WERI-Rb-1 (cell line): ENCODE data around the gene PTPRM.

Experiments used
- DNase-seq: peaks from one replicate; pipeline ENCODE4 v3.0.0-alpha.2; 2020
- H3K27ac ChIP-seq: fragments of 250-450 bp; sonication (Bioruptor Pico); 2 replicates; pipeline ENCODE4 v1.5.1; 2020; ENCODE audit warnings: mild to moderate bottlenecking, moderate library complexity
- H3K27me3 ChIP-seq: fragments of 250-450 bp; sonication (Bioruptor Pico); 2 replicates; pipeline ENCODE4 v1.5.1; 2021; ENCODE audit warnings: mild to moderate bottlenecking, low read depth, moderate library complexity; ENCODE audit not compliant: insufficient read depth, severe bottlenecking
- H3K36me3 ChIP-seq: fragments of 250-450 bp; sonication (Bioruptor Pico); 2 replicates; pipeline ENCODE4 v1.5.1; 2020; ENCODE audit warnings: mild to moderate bottlenecking, moderate library complexity
- H3K4me3 ChIP-seq: 2 replicates; pipeline ENCODE4 v1.5.1; 2011; ENCODE audit warnings: low read depth, mild to moderate bottlenecking, control low read depth, low read length
- H3K9me3 ChIP-seq: fragments of 250-450 bp; sonication (Bioruptor Pico); 2 replicates; pipeline ENCODE4 v1.5.1; 2021; ENCODE audit warnings: mild to moderate bottlenecking, moderate library complexity; ENCODE audit not compliant: severe bottlenecking
- CTCF ChIP-seq: IDR thresholded peaks from 2 replicates; pipeline ENCODE4 v1.5.1; 2011; ENCODE audit warnings: low read depth, mild to moderate bottlenecking, control low read depth, inconsistent platforms, low read length

Gene PTPRM

GRCh38 chr18:7657050-7657449 lies 89.9 kb downstream of the PTPRM start:
- DNase-seq: no peak
- no peak overlapping the region for H3K27ac ChIP-seq
- TF ChIP-seq CTCF: no peak
- no peaks in the 10 kb centered on the region for H3K27me3 ChIP-seq
- H3K9me3 ChIP-seq: no peaks in the 10 kb centered on the region
- no peak overlapping the region for H3K4me3 ChIP-seq
- no peaks in the 10 kb centered on the region for H3K36me3 ChIP-seq

- Histone ChIP-seq H3K9me3 (no peaks in the 10 kb centered on the region), H3K27ac (no peak overlapping the region), H3K36me3 (no peaks in the 10 kb centered on the region), H3K27me3 (no peaks in the 10 kb centered on the region), H3K4me3 (no peak overlapping the region)
- no peak for TF ChIP-seq CTCF
- no peak for DNase-seq
Observed at GRCh38 chr18:7657937-7658336, 90.8 kb downstream of the PTPRM start.

- Histone ChIP-seq H3K27ac (no peak overlapping the region), H3K27me3 (no peaks in the 10 kb centered on the region), H3K9me3 (no peaks in the 10 kb centered on the region), H3K4me3 (no peak overlapping the region), H3K36me3 (no peaks in the 10 kb centered on the region)
- DNase-seq: no peak
- no peak for TF ChIP-seq CTCF
Observed at GRCh38 chr18:7658701-7659100, 91.6 kb downstream of the PTPRM start.

- H3K9me3 ChIP-seq: no peaks in the 10 kb centered on the region
- no peak overlapping the region for H3K27ac ChIP-seq
- TF ChIP-seq CTCF: no peak
- H3K4me3 ChIP-seq: no peak overlapping the region
- H3K27me3 ChIP-seq: no peaks in the 10 kb centered on the region
- no peaks in the 10 kb centered on the region for H3K36me3 ChIP-seq
- DNase-seq: no peak
Observed at GRCh38 chr18:7661207-7661606, 94.1 kb downstream of the PTPRM start.

- H3K9me3 ChIP-seq: no peaks in the 10 kb centered on the region
- H3K4me3 ChIP-seq: no peak overlapping the region
- H3K36me3 ChIP-seq: no peaks in the 10 kb centered on the region
- no peak overlapping the region for H3K27ac ChIP-seq
- TF ChIP-seq CTCF: no peak
- DNase-seq: no peak
- H3K27me3 ChIP-seq: no peaks in the 10 kb centered on the region
Observed at GRCh38 chr18:7662866-7663265, 95.8 kb downstream of the PTPRM start.

- Histone ChIP-seq H3K4me3 (no peak overlapping the region), H3K36me3 (no peaks in the 10 kb centered on the region), H3K27ac (no peak overlapping the region), H3K9me3 (no peaks in the 10 kb centered on the region), H3K27me3 (no peaks in the 10 kb centered on the region)
- DNase-seq: no peak
- TF ChIP-seq CTCF: no peak
Observed at GRCh38 chr18:7663366-7664312, 96.5 kb downstream of the PTPRM start.
